Astrocyte (in vitro differentiated cells and primary cell): ENCODE data around the gene CAMK2D. TPM values are rescaled to one million over a fixed set of nuclear protein-coding genes. Genes with fewer than 3 reads are reported as not detected.

Source experiments
- DNase-seq: peaks from one replicate; pipeline ENCODE4 v3.0.0-alpha.2; 2010; ENCODE audit warnings: low read depth
- FAIRE-seq: peaks from 2 replicates; lab custom pipeline; 2011; peaks lifted over from hg19 to GRCh38; lab: Jason Lieb, UNC
- H2AFZ ChIP-seq: 2 replicates; pipeline ENCODE4 v1.6.0; 2012; ENCODE audit warnings: low read depth, low read length, inconsistent platforms
- H3K27ac ChIP-seq: 2 replicates; pipeline ENCODE4 v1.5.1; 2011; ENCODE audit warnings: low read depth, low read length, inconsistent platforms
- H3K27me3 ChIP-seq: 2 replicates; pipeline ENCODE4 v1.6.0; 2011; ENCODE audit warnings: low read length, inconsistent platforms; ENCODE audit not compliant: insufficient read depth
- H3K36me3 ChIP-seq: 2 replicates; pipeline ENCODE4 v1.5.1; 2011; ENCODE audit warnings: low read length, inconsistent platforms; ENCODE audit not compliant: insufficient read depth
- H3K4me1 ChIP-seq: 2 replicates; pipeline ENCODE4 v1.5.1; 2011; ENCODE audit warnings: low read length, inconsistent platforms; ENCODE audit not compliant: insufficient read depth
- H3K4me2 ChIP-seq: 2 replicates; pipeline ENCODE4 v1.6.0; 2012; ENCODE audit warnings: low read length, inconsistent platforms
- H3K4me3 ChIP-seq: 2 replicates; pipeline ENCODE4 v1.5.1; 2011; ENCODE audit warnings: low read depth, mild to moderate bottlenecking, low read length, inconsistent platforms; ENCODE audit not compliant: insufficient read depth
- H3K79me2 ChIP-seq: 2 replicates; pipeline ENCODE4 v1.6.0; 2012; ENCODE audit warnings: mild to moderate bottlenecking, low read length, inconsistent platforms; ENCODE audit not compliant: insufficient read depth
- H3K9ac ChIP-seq: 2 replicates; pipeline ENCODE4 v1.6.0; 2012; ENCODE audit warnings: mild to moderate bottlenecking, low read length, inconsistent platforms
- H3K9me3 ChIP-seq: 2 replicates; pipeline ENCODE4 v1.5.1; 2012; ENCODE audit warnings: low read depth, mild to moderate bottlenecking, low read length, inconsistent platforms; ENCODE audit not compliant: insufficient read depth
- H4K20me1 ChIP-seq: 2 replicates; pipeline ENCODE4 v1.6.0; 2012; ENCODE audit warnings: low read length, inconsistent platforms; ENCODE audit not compliant: insufficient read depth
- H3K27ac Mint-ChIP-seq: one replicate; pipeline ENCODE4 v1.8.0; 2021; ENCODE audit warnings: mild to moderate bottlenecking, mixed read lengths; ENCODE audit not compliant: unreplicated experiment
- H3K27me3 Mint-ChIP-seq: one replicate; pipeline ENCODE4 v1.8.0; 2021; ENCODE audit warnings: low read depth, mixed read lengths; ENCODE audit not compliant: unreplicated experiment
- H3K36me3 Mint-ChIP-seq: one replicate; pipeline ENCODE4 v1.8.0; 2021; ENCODE audit warnings: low read depth, mixed read lengths; ENCODE audit not compliant: unreplicated experiment
- H3K4me1 Mint-ChIP-seq: one replicate; pipeline ENCODE4 v1.8.0; 2021; ENCODE audit warnings: low read depth, mixed read lengths; ENCODE audit not compliant: unreplicated experiment
- H3K4me3 Mint-ChIP-seq: one replicate; pipeline ENCODE4 v1.8.0; 2021; ENCODE audit warnings: mild to moderate bottlenecking, moderate library complexity, mixed read lengths; ENCODE audit not compliant: unreplicated experiment
- H3K9me3 Mint-ChIP-seq: one replicate; pipeline ENCODE4 v1.8.0; 2021; ENCODE audit warnings: mild to moderate bottlenecking, mixed read lengths; ENCODE audit not compliant: unreplicated experiment
- CTCF ChIP-seq: IDR thresholded peaks from 2 replicates; pipeline ENCODE4 v1.5.1; 2011; ENCODE audit warnings: low read depth, mild to moderate bottlenecking, inconsistent platforms, low read length, moderate library complexity; ENCODE audit not compliant: insufficient read depth
- EZH2 ChIP-seq: IDR thresholded peaks from 2 replicates; pipeline ENCODE4 v1.6.1; 2012; ENCODE audit warnings: mild to moderate bottlenecking, low read length, inconsistent platforms; ENCODE audit not compliant: insufficient read depth
- total RNA-seq: library from RNA; stranded (reverse); gene quantifications from 2 replicates; pipeline ENCODE4 v1.2.1, GENCODE V29; 2021

CAMK2D gene
- total RNA-seq, 1 donor from 2014 or later, result 80.8 TPM

GRCh38 chr4:113784497-113785250 lies 23.1 kb upstream of the CAMK2D start:
- Histone ChIP-seq H3K27me3 (no peaks in the 10 kb centered on the region), H3K79me2 (no peaks in the 10 kb centered on the region), H4K20me1 (no peaks in the 10 kb centered on the region), H2AFZ (no peak overlapping the region), H3K4me1 (peaks cover 13% of the 10 kb centered on the region), H3K4me3 (no peak overlapping the region), H3K9me3 (no peaks in the 10 kb centered on the region), H3K36me3 (no peaks in the 10 kb centered on the region), H3K27ac (peak overlapping the region; percentile 55), H3K9ac (no peak overlapping the region), H3K4me2 (peak overlapping the region; percentile 68)
- no peaks in the 10 kb centered on the region for H3K36me3 Mint-ChIP-seq
- TF ChIP-seq EZH2, result no peak
- TF ChIP-seq CTCF, result no peak
- FAIRE-seq (peak; percentile 98), DNase-seq (peak; percentile 99)
- H3K4me3 Mint-ChIP-seq, result no peak overlapping the region
- H3K27ac Mint-ChIP-seq, result peak overlapping the region; percentile 77
- H3K9me3 Mint-ChIP-seq, result no peaks in the 10 kb centered on the region
- H3K4me1 Mint-ChIP-seq, result peaks cover 17% of the 10 kb centered on the region
- H3K27me3 Mint-ChIP-seq, result no peaks in the 10 kb centered on the region

- H3K27me3 ChIP-seq, result no peaks in the 10 kb centered on the region
- no peak for DNase-seq
- H3K4me3 ChIP-seq, result no peak overlapping the region
- H3K36me3 ChIP-seq, result no peaks in the 10 kb centered on the region
- H3K27ac Mint-ChIP-seq, result no peak overlapping the region
- peaks cover 13% of the 10 kb centered on the region for H3K4me1 ChIP-seq
- TF ChIP-seq EZH2 (no peak), CTCF (no peak)
- no peak overlapping the region for H3K9ac ChIP-seq
- no peaks in the 10 kb centered on the region for H3K9me3 Mint-ChIP-seq
- H3K79me2 ChIP-seq, result no peaks in the 10 kb centered on the region
- H3K4me2 ChIP-seq, result no peak overlapping the region
- H3K36me3 Mint-ChIP-seq, result no peaks in the 10 kb centered on the region
- H3K27ac ChIP-seq, result no peak overlapping the region
- FAIRE-seq, result no peak
- no peak overlapping the region for H3K4me3 Mint-ChIP-seq
- H3K27me3 Mint-ChIP-seq, result no peaks in the 10 kb centered on the region
- peaks cover 17% of the 10 kb centered on the region for H3K4me1 Mint-ChIP-seq
- no peaks in the 10 kb centered on the region for H4K20me1 ChIP-seq
- no peaks in the 10 kb centered on the region for H3K9me3 ChIP-seq
- no peak overlapping the region for H2AFZ ChIP-seq
These were observed 22.2 kb upstream of the CAMK2D start for GRCh38 chr4:113783701-113784100.

- H3K36me3 Mint-ChIP-seq, result no peaks in the 10 kb centered on the region
- no peaks in the 10 kb centered on the region for H3K27me3 Mint-ChIP-seq
- TF ChIP-seq CTCF (no peak), EZH2 (no peak)
- no peak overlapping the region for H2AFZ ChIP-seq
- peaks cover 13% of the 10 kb centered on the region for H3K4me1 ChIP-seq
- H3K36me3 ChIP-seq, result no peaks in the 10 kb centered on the region
- H3K27me3 ChIP-seq, result no peaks in the 10 kb centered on the region
- no peak overlapping the region for H3K27ac ChIP-seq
- no peak overlapping the region for H3K9ac ChIP-seq
- peaks cover 17% of the 10 kb centered on the region for H3K4me1 Mint-ChIP-seq
- H3K4me3 ChIP-seq, result no peak overlapping the region
- no peaks in the 10 kb centered on the region for H4K20me1 ChIP-seq
- H3K4me3 Mint-ChIP-seq, result no peak overlapping the region
- FAIRE-seq, result peak; percentile 63
- DNase-seq, result no peak
- no peak overlapping the region for H3K4me2 ChIP-seq
- no peaks in the 10 kb centered on the region for H3K79me2 ChIP-seq
- no peaks in the 10 kb centered on the region for H3K9me3 Mint-ChIP-seq
- no peak overlapping the region for H3K27ac Mint-ChIP-seq
- H3K9me3 ChIP-seq, result no peaks in the 10 kb centered on the region
These were observed 21.8 kb upstream of the CAMK2D start for GRCh38 chr4:113783289-113783688.
